ENCODE measurements around the gene LTBP4.
A peak's percentile ranks its signal among the peaks of the same experiment; 100 is the strongest.

GRCh38 chr19:40605216-40605971 is 4.2 kb downstream of the LTBP4 start:
- TF ChIP-seq CTCF (IDR thresholded peaks at IDR 0.05 in 8 of 11, conservative IDR thresholded peaks at IDR 0.05 in 3 of 11): peak in 3 of 11 experiments; percentile 21 to 36 (median 34)
- TF ChIP-seq POLR2A (IDR thresholded peaks at IDR 0.05): no peak

All from spleen (tissue), 7 donors.